Transverse colon (tissue), 4 donors: ENCODE data around the gene CHCHD5. TPM values are rescaled to one million over a fixed set of nuclear protein-coding genes. Genes with fewer than 3 reads are reported as not detected.

ENCODE experiments used
- DNase-seq: peaks from one replicate; pipeline ENCODE4 v3.0.0-alpha.2; 2019
- H3K27ac ChIP-seq, 4 donors: fragments of 200-600 bp; sonication (generic); 2 replicates each; pipeline ENCODE4 v1.5.1; 2016 to 2018; ENCODE audit warnings: inconsistent platforms in 4 of 4
- H3K27me3 ChIP-seq: fragments of 200-600 bp; sonication (generic); 2 replicates; pipeline ENCODE4 v1.5.1; 2017; ENCODE audit warnings: inconsistent platforms
- H3K36me3 ChIP-seq, 4 donors: fragments of 200-600 bp; sonication (generic); 2 replicates each; pipeline ENCODE4 v1.5.1; 2017 to 2019; ENCODE audit warnings: inconsistent platforms in 4 of 4
- H3K4me1 ChIP-seq, 4 donors: fragments of 200-600 bp; sonication (generic); 2 replicates each; pipeline ENCODE4 v1.5.1; 2017 to 2020; ENCODE audit warnings: inconsistent platforms in 4 of 4
- H3K4me3 ChIP-seq, 4 donors: fragments of 200-600 bp; sonication (generic); 1 replicate in 1 of 4; 2 replicates in 3 of 4; pipeline versions ENCODE4 v1.5.1 to v1.6.1; 2017 to 2019; ENCODE audit warnings: inconsistent platforms in 4 of 4
- H3K9me3 ChIP-seq, 2 donors: fragments of 200-600 bp; sonication (generic); 2 replicates each; pipeline ENCODE4 v1.5.1; 2017 to 2019; ENCODE audit warnings: inconsistent platforms in 2 of 2
- EP300 ChIP-seq: sonication (generic); formaldehyde crosslinking; IDR thresholded peaks from one replicate; pipeline ENCODE4 v1.6.1; 2017; ENCODE audit warnings: antibody characterized with exemption, low read depth
- POLR2A ChIP-seq: fragments of 450-650 bp; IDR thresholded peaks from one replicate; pipeline ENCODE4 v1.6.1; 2016; ENCODE audit warnings: antibody characterized with exemption, mild to moderate bottlenecking, moderate library complexity
- POLR2AphosphoS5 ChIP-seq, 3 donors: sonication (generic); formaldehyde crosslinking; IDR thresholded peaks; one replicate each; pipeline ENCODE4 v1.6.1; 2016; ENCODE audit warnings: antibody characterized with exemption in 3 of 3
- WGBS, 2 donors: methylation state at CpG; one replicate each; pipeline ENCODE4 v1.1.5; 2018; ENCODE audit warnings: low coverage in 1 of 2; 5-methylcytosine and 5-hydroxymethylcytosine counted together
- in situ Hi-C, 4 donors: fragments of 200-750 bp; cut with MboI; loops; one replicate each; pipeline versions ENCODE4 v1.15.0 to v1.15.1; 2017; ENCODE audit warnings: low sequenced_read_pairs in 3 of 4, low pct_ligation_motif_present in 1 of 4, low pct_unique_long_range_greater_than_20kb in 1 of 4
- intact Hi-C: fragments of 100-400 bp; cut with DNase I; formaldehyde crosslinking; loops from one replicate; pipeline ENCODE4 v1.15.1; 2023; ENCODE audit warnings: low total_unique reads
- total RNA-seq, 4 donors: library from RNA; depleted of rRNA; stranded (reverse); fragments of >200 nt; gene quantifications; one replicate each; pipeline ENCODE4 v1.1.0, GENCODE V29; 2016
- TF ChIP-seq, protein P1 (sequence below), 5 experiments: fragments of 200-600 bp in 3 of 5; fragments of 450-650 bp in 2 of 5; sonication (generic) in 3 of 5; IDR thresholded peaks; 1 replicate in 2 of 5; 2 replicates in 3 of 5; pipeline ENCODE4 v1.5.1; 2016 to 2017; ENCODE audit warnings: antibody characterized with exemption in 5 of 5, inconsistent platforms in 3 of 5, mild to moderate bottlenecking in 2 of 5, moderate library complexity in 1 of 5

The CHCHD5 gene
- total RNA-seq, 4 donors from 2014 or later, result 11.1 to 23.0 (median 17.1) TPM

DNA sequence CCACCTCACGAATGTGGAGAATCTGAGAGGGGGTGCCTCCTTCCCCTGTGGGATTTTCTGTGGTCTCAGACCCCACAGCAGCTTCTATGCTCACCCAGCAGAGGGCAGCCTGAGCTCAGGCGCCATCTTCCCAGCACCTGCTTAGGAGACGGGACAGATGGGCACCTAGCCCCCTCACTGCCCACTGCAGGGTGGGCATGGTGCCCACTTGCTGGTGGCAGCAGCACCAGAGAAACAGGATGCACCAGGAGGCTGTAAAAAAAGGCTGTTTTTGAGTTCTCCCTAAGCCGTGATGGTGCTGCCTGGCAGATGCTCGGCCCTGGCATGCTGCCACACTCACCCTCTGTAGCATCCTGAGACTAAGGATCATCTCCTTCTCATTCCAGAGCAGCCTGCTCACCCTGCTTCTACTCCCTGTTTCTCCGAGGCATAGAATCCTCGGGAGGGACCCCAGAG is 42.2 kb downstream of the CHCHD5 start:
- Histone ChIP-seq H3K27me3 (peaks cover 3% of the 10 kb centered on the region), H3K4me1 (peaks cover 5 to 31% (median 11%) of the 10 kb centered on the region in 4 donors), H3K27ac (peak overlapping the region; percentile 37 to 73 (median 56)), H3K9me3 (no peaks in the 10 kb centered on the region), H3K4me3 (no peak overlapping the region), H3K36me3 (no peaks in the 10 kb centered on the region)
- in situ Hi-C loops (loop anchor here in 3 of 4 donors (10.0 kb wide), 2 partner anchors 68 to 98 kb away; partner anchors contain the start of gene NT5DC4 (in 2 of the 3)), intact Hi-C loops (loop anchor here (2.0 kb wide), 1 partner anchor 102 kb away; no protein-coding TSS in a partner anchor)
- WGBS, 2 donors, result 0 to 20% methylated on average over 1 to 7 of the region's 7 CpGs
- DNase-seq, result peak; percentile 60
- TF ChIP-seq, protein P1, sequence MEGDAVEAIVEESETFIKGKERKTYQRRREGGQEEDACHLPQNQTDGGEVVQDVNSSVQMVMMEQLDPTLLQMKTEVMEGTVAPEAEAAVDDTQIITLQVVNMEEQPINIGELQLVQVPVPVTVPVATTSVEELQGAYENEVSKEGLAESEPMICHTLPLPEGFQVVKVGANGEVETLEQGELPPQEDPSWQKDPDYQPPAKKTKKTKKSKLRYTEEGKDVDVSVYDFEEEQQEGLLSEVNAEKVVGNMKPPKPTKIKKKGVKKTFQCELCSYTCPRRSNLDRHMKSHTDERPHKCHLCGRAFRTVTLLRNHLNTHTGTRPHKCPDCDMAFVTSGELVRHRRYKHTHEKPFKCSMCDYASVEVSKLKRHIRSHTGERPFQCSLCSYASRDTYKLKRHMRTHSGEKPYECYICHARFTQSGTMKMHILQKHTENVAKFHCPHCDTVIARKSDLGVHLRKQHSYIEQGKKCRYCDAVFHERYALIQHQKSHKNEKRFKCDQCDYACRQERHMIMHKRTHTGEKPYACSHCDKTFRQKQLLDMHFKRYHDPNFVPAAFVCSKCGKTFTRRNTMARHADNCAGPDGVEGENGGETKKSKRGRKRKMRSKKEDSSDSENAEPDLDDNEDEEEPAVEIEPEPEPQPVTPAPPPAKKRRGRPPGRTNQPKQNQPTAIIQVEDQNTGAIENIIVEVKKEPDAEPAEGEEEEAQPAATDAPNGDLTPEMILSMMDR (IDR thresholded peaks at IDR 0.05), result peak; percentile 74 to 82 (median 79)
- no peak for TF ChIP-seq EP300

DNA sequence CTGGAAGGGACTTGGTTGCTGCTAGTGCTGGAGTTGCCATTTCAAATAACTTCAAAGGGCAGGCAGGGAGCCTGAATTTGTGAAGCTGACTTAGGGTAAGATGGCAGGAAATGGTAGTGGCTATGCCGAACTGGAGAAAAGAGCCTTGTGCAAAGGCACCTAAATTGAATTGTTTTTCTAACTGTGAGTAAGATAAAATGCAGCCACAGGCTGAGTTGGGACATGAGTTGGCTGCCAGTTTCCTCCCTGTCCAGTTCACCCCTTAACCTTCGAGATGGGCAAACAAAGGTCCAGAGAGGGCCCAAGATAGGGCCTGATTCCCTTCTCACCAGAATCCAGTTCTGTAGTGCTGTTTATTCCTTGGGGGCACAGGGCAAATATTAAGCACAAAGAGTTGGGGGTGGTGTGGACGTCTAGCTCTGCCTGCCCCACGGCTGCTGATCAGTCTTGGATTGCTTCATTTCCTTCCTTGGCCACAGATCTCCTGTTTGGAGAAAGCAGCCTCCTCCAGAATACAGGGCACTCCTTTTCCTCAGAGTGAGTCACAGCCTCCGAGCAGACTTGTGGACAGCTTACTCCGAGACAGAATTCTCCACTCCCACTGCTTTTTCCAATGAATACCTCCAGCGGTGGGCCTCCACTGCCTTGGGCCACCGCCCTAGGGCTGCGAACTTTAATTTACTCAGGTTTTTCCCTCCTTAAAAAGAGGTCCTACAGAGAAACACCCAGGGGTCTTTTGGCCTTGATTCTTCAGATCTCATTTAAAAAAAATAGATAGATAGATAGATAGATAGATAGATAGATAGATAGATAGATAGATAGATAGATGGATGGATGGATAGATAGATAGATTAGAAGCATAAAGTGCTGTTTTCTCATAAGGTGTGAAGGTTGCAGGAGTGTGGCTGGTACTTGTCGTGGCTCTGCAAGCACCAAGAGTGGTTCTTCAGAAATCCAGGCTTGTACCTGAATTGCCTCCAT is 42.9 kb downstream of the CHCHD5 start:
- 71% methylated on average over 2 to 10 of the region's 10 CpGs for WGBS, 2 donors
- Histone ChIP-seq H3K27ac (peak overlapping the region; percentile 37 to 73 (median 56)), H3K36me3 (no peaks in the 10 kb centered on the region), H3K4me3 (no peak overlapping the region), H3K9me3 (no peaks in the 10 kb centered on the region), H3K4me1 (peaks cover 5 to 36% (median 13%) of the 10 kb centered on the region in 4 donors), H3K27me3 (peaks cover 3% of the 10 kb centered on the region)
- in situ Hi-C loops, result loop anchor here in 3 of 4 donors (10.0 kb wide), 2 partner anchors 67 to 97 kb away; partner anchors contain the start of gene NT5DC4 (in 2 of the 3)
- no peak for TF ChIP-seq POLR2A
- no peak for TF ChIP-seq EP300
- no peak for TF ChIP-seq POLR2AphosphoS5 (IDR thresholded peaks at IDR 0.05)
- TF ChIP-seq, protein P1 (IDR thresholded peaks at IDR 0.05), result no peak
- intact Hi-C loops, result loop anchor here (2.0 kb wide), 1 partner anchor 101 kb away; no protein-coding TSS in a partner anchor
- no peak for DNase-seq

DNA sequence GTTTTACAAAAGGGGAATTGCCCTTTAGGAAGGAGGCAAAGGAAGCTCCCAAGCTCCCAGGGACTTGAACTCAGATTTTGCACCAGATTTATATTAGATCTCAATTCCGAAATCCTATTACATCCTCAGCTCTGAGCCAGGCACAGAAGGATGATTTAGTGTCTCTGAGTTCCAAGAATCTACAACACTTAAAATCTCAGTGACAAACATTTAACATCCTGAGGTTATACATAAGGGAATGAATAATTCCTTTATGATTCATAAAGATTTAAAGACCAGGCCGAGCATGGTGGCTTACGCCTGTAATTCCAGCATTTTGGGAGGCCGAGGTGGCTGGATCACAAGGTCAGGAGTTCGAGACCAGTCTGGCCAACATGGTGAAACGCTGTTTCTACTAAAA is 44.8 kb downstream of the CHCHD5 start:
- no peaks in the 10 kb centered on the region for H3K36me3 ChIP-seq
- no peak overlapping the region for H3K4me3 ChIP-seq
- intact Hi-C loops (no loop called here), in situ Hi-C loops (loop anchor here in 3 of 4 donors (10.0 kb wide), 2 partner anchors 66 to 96 kb away; partner anchors contain the start of gene NT5DC4 (in 2 of the 3))
- DNase-seq, result no peak
- WGBS, 2 donors, result 85 to 100% methylated on average over 1 to 6 of the region's 6 CpGs
- H3K27ac ChIP-seq, result no peak overlapping the region
- H3K27me3 ChIP-seq, result peaks cover 3% of the 10 kb centered on the region
- no peaks in the 10 kb centered on the region for H3K9me3 ChIP-seq
- H3K4me1 ChIP-seq, result peaks cover 5 to 32% (median 12%) of the 10 kb centered on the region in 4 donors
- TF ChIP-seq, protein P1 (IDR thresholded peaks at IDR 0.05), result no peak
- TF ChIP-seq POLR2A (no peak), POLR2AphosphoS5 (IDR thresholded peaks at IDR 0.05) (no peak), EP300 (no peak)

DNA sequence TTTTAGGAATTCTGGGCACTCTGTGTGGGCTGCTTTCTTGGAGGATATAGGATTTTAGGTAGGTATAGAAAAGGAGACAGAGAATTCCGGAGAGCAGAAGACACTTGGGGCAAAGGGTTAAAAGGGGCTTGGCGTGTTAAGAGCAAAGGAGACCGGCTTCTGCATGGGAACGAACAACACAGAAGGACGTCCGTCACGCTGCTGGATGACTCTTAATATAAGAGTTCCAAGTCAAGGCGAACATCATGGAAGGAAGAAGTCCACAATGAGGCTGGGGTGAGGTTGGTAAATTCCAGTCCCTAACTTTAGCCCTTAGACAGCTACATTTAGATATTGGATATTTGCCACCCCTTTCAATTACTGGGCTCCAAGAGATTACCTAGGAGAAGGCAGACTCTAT is 45.4 kb downstream of the CHCHD5 start:
- Histone ChIP-seq H3K4me3 (no peak overlapping the region), H3K27ac (no peak overlapping the region), H3K9me3 (no peaks in the 10 kb centered on the region), H3K36me3 (no peaks in the 10 kb centered on the region), H3K4me1 (peaks cover 4 to 28% (median 10%) of the 10 kb centered on the region in 4 donors), H3K27me3 (peaks cover 3% of the 10 kb centered on the region)
- TF ChIP-seq POLR2AphosphoS5 (IDR thresholded peaks at IDR 0.05), result no peak
- no peak for TF ChIP-seq EP300
- TF ChIP-seq, protein P1 (IDR thresholded peaks at IDR 0.05), result no peak
- TF ChIP-seq POLR2A, result no peak
- in situ Hi-C loops (loop anchor here in 3 of 4 donors (10.0 kb wide), 2 partner anchors 65 to 95 kb away; partner anchors contain the start of gene NT5DC4 (in 2 of the 3)), intact Hi-C loops (no loop called here)
- DNase-seq, result no peak
- 78 to 93% methylated on average over 8 of the region's 8 CpGs for WGBS, 2 donors
